ENCODE data around the gene SLC6A9.

SLC6A9 gene

DNA sequence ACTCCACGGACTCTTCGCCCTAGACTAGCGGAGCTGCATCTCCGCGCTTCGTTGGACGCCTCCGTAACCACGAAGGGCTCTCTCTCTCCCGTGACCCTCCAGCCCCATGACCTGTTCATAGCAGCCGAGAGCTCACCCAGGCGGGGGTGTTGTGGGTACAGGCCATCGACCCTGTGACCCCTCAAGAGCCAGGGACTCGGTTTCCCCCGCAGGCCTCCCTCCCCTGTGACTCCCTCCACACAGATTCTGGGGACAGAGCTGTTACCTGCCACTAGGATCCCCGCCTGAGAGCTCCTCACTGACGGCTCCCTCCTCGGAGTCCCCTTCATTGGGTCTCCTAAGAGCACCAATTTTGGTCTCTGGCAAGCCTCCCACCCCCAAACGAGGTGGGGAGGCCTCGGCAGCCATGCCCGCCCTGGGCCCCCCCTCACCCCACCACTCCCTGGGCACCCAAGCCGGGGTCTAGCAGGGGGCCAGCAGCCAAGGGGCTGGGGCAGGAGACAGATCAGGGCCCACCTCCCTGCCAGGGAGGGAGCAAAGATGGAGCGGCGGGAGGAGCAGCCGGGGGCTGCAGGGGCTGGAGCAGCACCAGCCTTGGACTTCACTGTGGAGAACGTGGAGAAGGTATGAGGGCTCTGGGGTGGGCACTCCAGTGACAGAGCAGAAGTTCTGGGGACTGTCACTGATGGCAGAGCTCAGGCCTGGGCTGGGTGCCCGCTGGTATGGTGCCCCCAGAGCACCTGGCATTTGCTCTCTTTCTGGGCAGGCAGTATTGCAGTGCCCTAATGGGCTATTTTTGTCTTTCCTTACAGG, 84.0 kb downstream of the SLC6A9 start:
- Mint-ChIP-seq H3K4me1 (peaks cover 48% of the 10 kb centered on the region), H3K36me3 (peaks cover 12% of the 10 kb centered on the region), H3K27me3 (no peaks in the 10 kb centered on the region)

More for the DNA sequence above, 84.0 kb downstream of the SLC6A9 start:
- Mint-ChIP-seq H3K9me3 (no peaks in the 10 kb centered on the region), H3K4me3 (peak overlapping the region; percentile 92), H3K27ac (peak overlapping the region; percentile 91)
- no peak for DNase-seq
- CTCF ChIA-PET: interaction anchor here (0.7 to 9.3 kb wide), 6 partner anchors 9 to 184 kb away, joined by 3 to 105 read pairs (median 4); partner anchors contain the start of gene ARTN
